ENCODE results near the gene RNF157. TPM values are rescaled to one million over a fixed set of nuclear protein-coding genes. Genes with fewer than 3 reads are reported as not detected.

Gene RNF157
- total and polyA plus RNA-seq, 9 of the 15 experiments (the other 6 are each of a cell fraction or from before 2014, with no cell fraction given) = 8.1 to 31.7 (median 20.8) TPM

- TF ChIP-seq HMG20B (CRISPR knock-in tag; IDR thresholded peaks at IDR 0.05) (no peak), THRAP3 (IDR thresholded peaks at IDR 0.05; ENCODE audit: borderline replicate concordance) (no peak), GABPA (tag; conservative IDR thresholded peaks at IDR 0.05; ENCODE audit: low read depth) (peak; percentile 43; the same call in 1 of the 2 replicates), NR1H2 (CRISPR knock-in tag; IDR thresholded peaks at IDR 0.05) (0 out of 2 replicates have a peak, but pooled peaks have one; percentile 54), ZBED1 (IDR thresholded peaks at IDR 0.05) (no peak), BHLHE40 (IDR thresholded peaks at IDR 0.05; ENCODE audit: low read length) (peak; percentile 93), ZNF124 (CRISPR knock-in tag; IDR thresholded peaks at IDR 0.05) (no peak), AFF1 (IDR thresholded peaks at IDR 0.05; ENCODE audit: low read depth in 1 of 2, partially characterized antibody in 2 of 2) (peak in 1 of 2 experiments; percentile 70), GATAD2B (IDR thresholded peaks at IDR 0.05; ENCODE audit: borderline replicate concordance) (peak; percentile 61; the same call in 1 of the 2 replicates), PHF8 (IDR thresholded peaks at IDR 0.05; ENCODE audit: borderline replicate concordance, low read length) (peak; percentile 78), RFX7 (CRISPR knock-in tag; IDR thresholded peaks at IDR 0.05) (no peak), FOXP1 (CRISPR knock-in tag; IDR thresholded peaks at IDR 0.05) (peak; percentile 70; the same call in 1 of the 2 replicates), TOE1 (IDR thresholded peaks at IDR 0.05; ENCODE audit: borderline replicate concordance) (peak; percentile 27; the same call in 1 of the 2 replicates), TOE1 (CRISPR knock-in tag; IDR thresholded peaks at IDR 0.05; ENCODE audit: borderline replicate concordance, low read depth) (peak; percentile 57; the same call in 1 of the 2 replicates), STAT6 (CRISPR knock-in tag; IDR thresholded peaks at IDR 0.05) (0 out of 2 replicates have a peak, but pooled peaks have one; percentile 36), ZKSCAN8 (CRISPR knock-in tag; IDR thresholded peaks at IDR 0.05) (no peak)
- TF ChIP-seq, protein P1, sequence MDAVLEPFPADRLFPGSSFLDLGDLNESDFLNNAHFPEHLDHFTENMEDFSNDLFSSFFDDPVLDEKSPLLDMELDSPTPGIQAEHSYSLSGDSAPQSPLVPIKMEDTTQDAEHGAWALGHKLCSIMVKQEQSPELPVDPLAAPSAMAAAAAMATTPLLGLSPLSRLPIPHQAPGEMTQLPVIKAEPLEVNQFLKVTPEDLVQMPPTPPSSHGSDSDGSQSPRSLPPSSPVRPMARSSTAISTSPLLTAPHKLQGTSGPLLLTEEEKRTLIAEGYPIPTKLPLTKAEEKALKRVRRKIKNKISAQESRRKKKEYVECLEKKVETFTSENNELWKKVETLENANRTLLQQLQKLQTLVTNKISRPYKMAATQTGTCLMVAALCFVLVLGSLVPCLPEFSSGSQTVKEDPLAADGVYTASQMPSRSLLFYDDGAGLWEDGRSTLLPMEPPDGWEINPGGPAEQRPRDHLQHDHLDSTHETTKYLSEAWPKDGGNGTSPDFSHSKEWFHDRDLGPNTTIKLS (IDR thresholded peaks at IDR 0.05; ENCODE audit: borderline replicate concordance, low read depth) = 0 out of 2 replicates have a peak, but pooled peaks have one; percentile 41
- TF ChIP-seq, protein P2, sequence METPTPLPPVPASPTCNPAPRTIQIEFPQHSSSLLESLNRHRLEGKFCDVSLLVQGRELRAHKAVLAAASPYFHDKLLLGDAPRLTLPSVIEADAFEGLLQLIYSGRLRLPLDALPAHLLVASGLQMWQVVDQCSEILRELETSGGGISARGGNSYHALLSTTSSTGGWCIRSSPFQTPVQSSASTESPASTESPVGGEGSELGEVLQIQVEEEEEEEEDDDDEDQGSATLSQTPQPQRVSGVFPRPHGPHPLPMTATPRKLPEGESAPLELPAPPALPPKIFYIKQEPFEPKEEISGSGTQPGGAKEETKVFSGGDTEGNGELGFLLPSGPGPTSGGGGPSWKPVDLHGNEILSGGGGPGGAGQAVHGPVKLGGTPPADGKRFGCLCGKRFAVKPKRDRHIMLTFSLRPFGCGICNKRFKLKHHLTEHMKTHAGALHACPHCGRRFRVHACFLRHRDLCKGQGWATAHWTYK (CRISPR knock-in tag; IDR thresholded peaks at IDR 0.05) = peak; percentile 22; the same call in 1 of the 2 replicates
Observed at GRCh38 chr17:76240461-76241203, at the start of gene RNF157 (continued).
